Activated CD8-positive, alpha-beta memory T cell treated with anti-CD3 and anti-CD28 coated beads for 24 hours (primary cell): ENCODE measurements around the gene PRR5L.
"Not testable (repeated sequence)": the region's sequence is repeated elsewhere in the genome, so short reads cannot be mapped to it uniquely, and the experiment has no call there.

Source experiments
- DNase-seq: peaks from one replicate; pipeline ENCODE4 v3.0.0-alpha.2; 2020

PRR5L gene

GRCh38 chr11:36511062-36511461 is 215.0 kb downstream of the PRR5L start:
- DNase-seq, result not testable (repeated sequence)

GRCh38 chr11:36512016-36512415 is 215.9 kb downstream of the PRR5L start:
- no peak for DNase-seq

- no peak for DNase-seq
Observed at GRCh38 chr11:36513965-36514364, 217.9 kb downstream of the PRR5L start.
